HG02852 (cell line): ENCODE results near the gene RGS18.
"Not testable (repeated sequence)": the region's sequence is repeated elsewhere in the genome, so short reads cannot be mapped to it uniquely, and the experiment has no call there.

Experiments used
- ATAC-seq: cut with Tn5 transposase; IDR thresholded peaks from one replicate; pipeline ENCODE4 v1.9.1; 2021; ENCODE audit warnings: mild to moderate bottlenecking, moderate library complexity; ENCODE audit not compliant: unreplicated experiment

RGS18 gene, protein sequence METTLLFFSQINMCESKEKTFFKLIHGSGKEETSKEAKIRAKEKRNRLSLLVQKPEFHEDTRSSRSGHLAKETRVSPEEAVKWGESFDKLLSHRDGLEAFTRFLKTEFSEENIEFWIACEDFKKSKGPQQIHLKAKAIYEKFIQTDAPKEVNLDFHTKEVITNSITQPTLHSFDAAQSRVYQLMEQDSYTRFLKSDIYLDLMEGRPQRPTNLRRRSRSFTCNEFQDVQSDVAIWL

GRCh38 chr1:192158181-192158580, at the start of gene RGS18:
RGS18 (plus strand) TSS chr1:192158462; CDS start chr1:192158638, 176 bp downstream.
- ATAC-seq = peak; percentile 93

- ATAC-seq = no peak
These were observed 48.7 kb upstream of the RGS18 start for GRCh38 chr1:192109576-192109975.

DNA sequence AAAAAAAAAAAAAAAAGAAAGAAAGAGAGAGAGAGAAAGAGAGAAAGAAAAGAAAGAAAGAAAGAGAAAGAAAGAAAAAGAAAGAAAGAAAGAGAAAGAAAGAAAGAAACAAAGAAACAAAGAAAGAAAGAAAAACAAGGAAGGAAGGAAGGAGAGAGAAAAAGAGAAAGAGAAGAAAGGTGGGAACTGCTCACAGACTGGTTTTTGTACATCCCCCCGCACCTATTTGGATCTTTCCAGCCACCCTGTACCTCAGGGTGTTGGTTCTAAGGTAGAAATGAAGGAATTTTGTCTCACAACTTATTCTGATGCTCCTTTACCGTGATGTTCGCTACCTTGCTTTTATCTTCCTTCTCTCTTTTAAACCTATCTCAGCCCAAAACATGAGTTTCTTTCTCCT, 43.3 kb upstream of the RGS18 start:
- ATAC-seq = no peak

- no peak for ATAC-seq
These were observed 39.3 kb upstream of the RGS18 start for GRCh38 chr1:192118881-192119405.

DNA sequence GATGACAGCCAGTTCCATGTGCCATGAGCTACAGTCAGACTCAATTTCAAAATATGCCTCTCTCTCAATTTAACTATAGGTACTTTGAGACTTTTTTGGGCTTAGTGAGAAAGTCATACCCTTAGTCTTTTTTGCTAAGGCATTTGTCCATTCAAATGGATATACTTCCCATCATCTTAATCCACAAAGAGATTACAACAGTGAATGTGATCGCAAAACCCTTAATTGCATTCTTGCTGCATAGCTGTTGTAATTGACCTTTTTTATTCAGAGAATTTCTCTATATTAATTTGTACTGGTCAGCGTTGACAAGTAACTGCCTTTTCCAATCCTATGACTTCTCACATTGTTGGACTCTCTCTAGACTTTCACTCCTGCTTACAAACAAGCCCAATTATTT, 38.6 kb upstream of the RGS18 start:
- ATAC-seq = no peak

GRCh38 chr1:192122668-192123067, 35.6 kb upstream of the RGS18 start:
- ATAC-seq = no peak

DNA sequence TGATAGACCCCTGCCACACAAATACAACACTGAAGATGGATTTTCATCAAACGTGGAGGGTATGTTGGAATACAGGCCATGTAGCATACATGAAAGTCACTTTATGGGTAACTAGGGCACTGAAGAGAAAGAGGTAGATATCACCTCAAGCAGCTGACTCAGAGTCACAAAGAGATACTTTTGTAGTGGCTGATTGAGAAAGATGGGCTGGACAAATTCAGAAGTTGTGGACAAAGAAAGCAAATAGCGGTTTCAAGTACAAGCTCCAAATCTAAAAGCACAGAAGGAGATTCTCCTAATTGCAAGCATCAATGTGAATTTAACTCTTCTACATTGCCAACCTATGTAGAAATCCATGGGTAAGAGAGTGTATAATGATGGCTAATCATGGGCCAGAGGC, 35.0 kb upstream of the RGS18 start:
- ATAC-seq = no peak

GRCh38 chr1:192126030-192126619, 32.1 kb upstream of the RGS18 start:
- ATAC-seq = no peak

DNA sequence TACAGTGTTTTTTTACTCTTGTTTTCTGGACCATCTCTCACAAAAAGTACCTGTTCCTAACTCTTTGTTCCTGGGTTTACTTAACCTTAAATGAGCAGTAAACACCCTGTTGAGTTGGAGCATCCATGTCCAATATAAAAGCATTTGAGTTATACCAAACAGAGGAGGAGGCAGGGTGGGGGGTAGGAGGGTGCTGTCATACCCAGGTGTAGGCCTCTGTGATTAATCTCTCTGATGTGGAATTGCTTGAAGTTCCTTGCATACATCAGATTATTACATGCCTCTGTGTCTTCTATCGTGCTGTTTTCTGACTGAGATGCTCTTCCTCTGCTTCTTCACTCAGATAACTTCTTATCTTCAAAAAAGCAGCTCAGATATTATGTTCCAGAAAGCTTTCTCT, 28.1 kb upstream of the RGS18 start:
- ATAC-seq = no peak

DNA sequence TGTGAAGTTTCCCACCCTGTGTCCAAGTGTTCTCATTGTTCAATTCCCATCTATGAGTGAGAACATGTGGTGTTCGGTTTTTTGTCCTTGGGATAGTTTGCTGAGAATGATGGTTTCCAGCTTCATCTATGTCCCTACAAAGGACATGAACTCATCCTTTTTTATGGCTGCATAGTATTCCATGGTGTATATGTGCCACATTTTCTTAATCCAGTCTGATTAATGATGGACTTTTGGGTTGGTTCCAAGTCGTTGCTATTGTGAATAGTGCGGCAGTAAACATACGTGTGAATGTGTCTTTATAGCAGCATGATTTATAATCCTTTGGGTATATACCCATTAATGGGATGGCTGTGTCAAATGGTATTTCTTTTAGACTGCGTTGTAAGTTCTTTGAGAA, 27.4 kb upstream of the RGS18 start:
- not testable (repeated sequence) for ATAC-seq

GRCh38 chr1:192131914-192132313, 26.3 kb upstream of the RGS18 start:
- no peak for ATAC-seq

GRCh38 chr1:192133350-192133926, 24.8 kb upstream of the RGS18 start:
- no peak for ATAC-seq

DNA sequence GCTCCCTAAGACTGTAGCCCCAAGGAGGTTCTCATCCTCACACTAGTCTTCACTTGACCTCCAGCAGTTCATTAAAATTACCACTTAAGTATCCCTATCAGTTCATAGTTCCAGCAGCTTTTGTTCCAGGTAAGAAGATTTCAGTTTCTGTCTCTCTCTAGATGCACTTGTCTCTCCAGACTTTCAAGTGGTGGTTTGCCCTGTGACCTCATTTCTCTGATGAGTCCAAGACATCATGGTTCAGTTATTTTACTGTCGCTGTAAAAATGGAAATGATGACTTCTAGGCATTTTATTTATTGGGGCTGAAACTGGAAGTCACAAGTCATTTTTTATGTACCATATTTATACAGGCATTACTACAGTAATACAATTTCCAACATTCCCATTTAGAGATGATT, 17.9 kb upstream of the RGS18 start:
- ATAC-seq = no peak

- ATAC-seq = no peak
These were observed 11.0 kb upstream of the RGS18 start for GRCh38 chr1:192147221-192147620.

- no peak for ATAC-seq
These were observed 10.6 kb upstream of the RGS18 start for GRCh38 chr1:192147696-192148095.

DNA sequence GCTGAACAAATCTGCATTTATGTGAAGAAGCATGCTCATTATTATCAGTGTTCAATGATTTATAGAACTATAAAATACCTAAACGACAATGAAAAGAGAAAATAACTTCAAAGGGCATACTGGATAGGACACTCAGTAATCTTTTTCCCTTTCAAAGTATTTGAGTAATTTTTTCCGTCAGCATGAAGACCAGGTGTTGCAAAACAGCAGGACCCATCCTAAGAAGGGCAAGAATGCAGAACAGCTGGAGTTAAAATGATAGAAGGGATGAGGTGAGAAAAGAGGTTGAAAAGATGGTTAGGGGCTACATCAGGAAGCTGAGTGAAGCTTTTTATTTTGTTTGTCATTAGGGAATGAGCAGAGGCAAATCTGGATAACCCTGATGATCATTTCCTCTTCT, 7.1 kb upstream of the RGS18 start:
- no peak for ATAC-seq

GRCh38 chr1:192153276-192153675, 5.0 kb upstream of the RGS18 start:
- no peak for ATAC-seq

GRCh38 chr1:192157067-192157466, 1.2 kb upstream of the RGS18 start:
- ATAC-seq = no peak

- no peak for ATAC-seq
These were observed 752 bp downstream of the RGS18 start for GRCh38 chr1:192159014-192159413.

GRCh38 chr1:192159781-192160180, 1.5 kb downstream of the RGS18 start:
- no peak for ATAC-seq

- no peak for ATAC-seq
These were observed 1.9 kb downstream of the RGS18 start for GRCh38 chr1:192160196-192160595.

- no peak for ATAC-seq
These were observed 3.7 kb downstream of the RGS18 start for GRCh38 chr1:192161976-192162375.
